Measurements from ENCODE around the gene LIMA1. TPM values are rescaled to one million over a fixed set of nuclear protein-coding genes. Genes with fewer than 3 reads are reported as not detected.

LIMA1 gene
- total and polyA plus RNA-seq, 9 of the 15 experiments (the other 6 are each of a cell fraction or from before 2014, with no cell fraction given), result 20.2 to 37.8 (median 27.3) TPM

GRCh38 chr12:50282721-50283228 lies 545 bp downstream of the LIMA1 start (continued):
- TF ChIP-seq PREB (CRISPR knock-in tag; IDR thresholded peaks at IDR 0.05), result 0 out of 2 replicates have a peak, but pooled peaks have one; percentile 14
- peak; percentile 59 for TF ChIP-seq ZNF512 (tag; IDR thresholded peaks at IDR 0.05)
- TF ChIP-seq MLLT1 (IDR thresholded peaks at IDR 0.05), result 0 out of 4 replicates have a peak, but pooled peaks of 1 of the 2 experiments have one; percentile 44
- TF ChIP-seq, protein P1, sequence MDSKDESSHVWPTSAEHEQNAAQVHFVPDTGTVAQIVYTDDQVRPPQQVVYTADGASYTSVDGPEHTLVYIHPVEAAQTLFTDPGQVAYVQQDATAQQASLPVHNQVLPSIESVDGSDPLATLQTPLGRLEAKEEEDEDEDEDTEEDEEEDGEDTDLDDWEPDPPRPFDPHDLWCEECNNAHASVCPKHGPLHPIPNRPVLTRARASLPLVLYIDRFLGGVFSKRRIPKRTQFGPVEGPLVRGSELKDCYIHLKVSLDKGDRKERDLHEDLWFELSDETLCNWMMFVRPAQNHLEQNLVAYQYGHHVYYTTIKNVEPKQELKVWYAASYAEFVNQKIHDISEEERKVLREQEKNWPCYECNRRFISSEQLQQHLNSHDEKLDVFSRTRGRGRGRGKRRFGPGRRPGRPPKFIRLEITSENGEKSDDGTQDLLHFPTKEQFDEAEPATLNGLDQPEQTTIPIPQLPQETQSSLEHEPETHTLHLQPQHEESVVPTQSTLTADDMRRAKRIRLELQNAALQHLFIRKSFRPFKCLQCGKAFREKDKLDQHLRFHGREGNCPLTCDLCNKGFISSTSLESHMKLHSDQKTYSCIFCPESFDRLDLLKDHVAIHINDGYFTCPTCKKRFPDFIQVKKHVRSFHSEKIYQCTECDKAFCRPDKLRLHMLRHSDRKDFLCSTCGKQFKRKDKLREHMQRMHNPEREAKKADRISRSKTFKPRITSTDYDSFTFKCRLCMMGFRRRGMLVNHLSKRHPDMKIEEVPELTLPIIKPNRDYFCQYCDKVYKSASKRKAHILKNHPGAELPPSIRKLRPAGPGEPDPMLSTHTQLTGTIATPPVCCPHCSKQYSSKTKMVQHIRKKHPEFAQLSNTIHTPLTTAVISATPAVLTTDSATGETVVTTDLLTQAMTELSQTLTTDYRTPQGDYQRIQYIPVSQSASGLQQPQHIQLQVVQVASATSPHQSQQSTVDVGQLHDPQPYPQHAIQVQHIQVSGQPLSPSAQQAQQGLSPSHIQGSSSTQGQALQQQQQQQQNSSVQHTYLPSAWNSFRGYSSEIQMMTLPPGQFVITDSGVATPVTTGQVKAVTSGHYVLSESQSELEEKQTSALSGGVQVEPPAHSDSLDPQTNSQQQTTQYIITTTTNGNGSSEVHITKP (IDR thresholded peaks at IDR 0.05; ENCODE audit: partially characterized antibody), result peak; percentile 73
- TF ChIP-seq, protein P2, sequence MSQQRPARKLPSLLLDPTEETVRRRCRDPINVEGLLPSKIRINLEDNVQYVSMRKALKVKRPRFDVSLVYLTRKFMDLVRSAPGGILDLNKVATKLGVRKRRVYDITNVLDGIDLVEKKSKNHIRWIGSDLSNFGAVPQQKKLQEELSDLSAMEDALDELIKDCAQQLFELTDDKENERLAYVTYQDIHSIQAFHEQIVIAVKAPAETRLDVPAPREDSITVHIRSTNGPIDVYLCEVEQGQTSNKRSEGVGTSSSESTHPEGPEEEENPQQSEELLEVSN (IDR thresholded peaks at IDR 0.05; ENCODE audit: borderline replicate concordance in 1 of 2, extremely low read depth in 1 of 2, insufficient read depth in 1 of 2, insufficient read length in 1 of 2, low read depth in 1 of 2, low read length in 1 of 2, poor library complexity in 1 of 2, severe bottlenecking in 1 of 2), result no peak
- 0 out of 2 replicates have a peak, but pooled peaks have one; percentile 54 for TF ChIP-seq DPF2 (IDR thresholded peaks at IDR 0.05)
- peak; percentile 20; the same call in 1 of the 2 replicates for TF ChIP-seq KAT7 (CRISPR knock-in tag; IDR thresholded peaks at IDR 0.05; ENCODE audit: borderline replicate concordance)
- TF ChIP-seq ZBED1 (IDR thresholded peaks at IDR 0.05), result peak; percentile 76; the same call in 1 of the 2 replicates
- TF ChIP-seq, protein P3, sequence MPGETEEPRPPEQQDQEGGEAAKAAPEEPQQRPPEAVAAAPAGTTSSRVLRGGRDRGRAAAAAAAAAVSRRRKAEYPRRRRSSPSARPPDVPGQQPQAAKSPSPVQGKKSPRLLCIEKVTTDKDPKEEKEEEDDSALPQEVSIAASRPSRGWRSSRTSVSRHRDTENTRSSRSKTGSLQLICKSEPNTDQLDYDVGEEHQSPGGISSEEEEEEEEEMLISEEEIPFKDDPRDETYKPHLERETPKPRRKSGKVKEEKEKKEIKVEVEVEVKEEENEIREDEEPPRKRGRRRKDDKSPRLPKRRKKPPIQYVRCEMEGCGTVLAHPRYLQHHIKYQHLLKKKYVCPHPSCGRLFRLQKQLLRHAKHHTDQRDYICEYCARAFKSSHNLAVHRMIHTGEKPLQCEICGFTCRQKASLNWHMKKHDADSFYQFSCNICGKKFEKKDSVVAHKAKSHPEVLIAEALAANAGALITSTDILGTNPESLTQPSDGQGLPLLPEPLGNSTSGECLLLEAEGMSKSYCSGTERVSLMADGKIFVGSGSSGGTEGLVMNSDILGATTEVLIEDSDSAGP (CRISPR knock-in tag; IDR thresholded peaks at IDR 0.05), result 0 out of 2 replicates have a peak, but pooled peaks have one; percentile 19
- no peak for TF ChIP-seq HDGF (IDR thresholded peaks at IDR 0.05)
